Esophagus mucosa (tissue), 1 donor: ENCODE data around the gene ATG9A. TPM values are rescaled to one million over a fixed set of nuclear protein-coding genes. Genes with fewer than 3 reads are reported as not detected.
A peak's percentile ranks its signal among the peaks of the same experiment; 100 is the strongest.
"Not testable (repeated sequence)": the region's sequence is repeated elsewhere in the genome, so short reads cannot be mapped to it uniquely, and the experiment has no call there.

ENCODE experiments used
- ATAC-seq: fragments of 200-7000 bp; cut with Tn5 transposase; one replicate; pipeline ENCODE4 v1.9.1; 2020
- total RNA-seq: library from RNA; stranded (reverse); gene quantifications from one replicate; pipeline ENCODE4 v1.2.4, GENCODE V29; 2023
- donor health status: DM: yes; HTN: yes; CAD: no.

Gene ATG9A
- total RNA-seq: 29.9 TPM

- ATAC-seq: peak; percentile 98
Observed at GRCh38 chr2:219229305-219230058, at the start of gene ATG9A, which contains the start of gene ANKZF1. Gene ATG9A (minus strand): TSS chr2:219229636. CDS start chr2:219228024, 1,612 bp downstream. Gene ANKZF1 (plus strand): TSS chr2:219229806. CDS start chr2:219230258, 452 bp downstream.

- ATAC-seq: no peak
Observed at GRCh38 chr2:219278655-219279150, 49.3 kb upstream of the ATG9A start.

- ATAC-seq: peak; percentile 30
Observed at GRCh38 chr2:219277703-219278654, 48.5 kb upstream of the ATG9A start.

- ATAC-seq: peak; percentile 53
Observed at GRCh38 chr2:219274361-219274921, 45.0 kb upstream of the ATG9A start.

GRCh38 chr2:219273937-219274336 is 44.5 kb upstream of the ATG9A start:
- ATAC-seq: peak; percentile 94

- ATAC-seq: no peak
Observed at GRCh38 chr2:219272995-219273394, 43.6 kb upstream of the ATG9A start.

GRCh38 chr2:219272356-219272755 is 42.9 kb upstream of the ATG9A start:
- no peak for ATAC-seq

- no peak for ATAC-seq
Observed at GRCh38 chr2:219271021-219271420, 41.6 kb upstream of the ATG9A start.

- ATAC-seq: no peak
Observed at GRCh38 chr2:219270055-219270372, 40.6 kb upstream of the ATG9A start.

- no peak for ATAC-seq
Observed at GRCh38 chr2:219269362-219270054, 40.1 kb upstream of the ATG9A start.

GRCh38 chr2:219268294-219268693 is 38.9 kb upstream of the ATG9A start:
- ATAC-seq: no peak

GRCh38 chr2:219266886-219267285 is 37.5 kb upstream of the ATG9A start:
- no peak for ATAC-seq

- ATAC-seq: no peak
Observed at GRCh38 chr2:219266232-219266631, 36.8 kb upstream of the ATG9A start.

- no peak for ATAC-seq
Observed at GRCh38 chr2:219261024-219261855, 31.8 kb upstream of the ATG9A start.

GRCh38 chr2:219258942-219259341 is 29.5 kb upstream of the ATG9A start:
- not testable (repeated sequence) for ATAC-seq

- no peak for ATAC-seq
Observed at GRCh38 chr2:219254590-219255201, 25.3 kb upstream of the ATG9A start.

- peak; percentile 66 for ATAC-seq
Observed at GRCh38 chr2:219253753-219254589, 24.5 kb upstream of the ATG9A start, which contains the start of gene TUBA4A. Gene TUBA4A (minus strand): TSS chr2:219253918. CDS start chr2:219253858, 60 bp downstream.

GRCh38 chr2:219252900-219253752 is 23.7 kb upstream of the ATG9A start, which contains the start of gene TUBA4B:
Gene TUBA4B (plus strand): TSS chr2:219253243. CDS start chr2:219253408, 165 bp downstream.
- ATAC-seq: peak; percentile 6

GRCh38 chr2:219252570-219252899 is 23.1 kb upstream of the ATG9A start:
- no peak for ATAC-seq
